Transverse colon (tissue), 4 donors: ENCODE data around the gene FOXR2. TPM values are rescaled to one million over a fixed set of nuclear protein-coding genes. Genes with fewer than 3 reads are reported as not detected.

Experiments used
- DNase-seq: peaks from one replicate; pipeline ENCODE4 v3.0.0-alpha.2; 2019
- H3K27ac ChIP-seq, 4 donors: fragments of 200-600 bp; sonication (generic); 2 replicates each; pipeline ENCODE4 v1.5.1; 2016 to 2018; ENCODE audit warnings: inconsistent platforms in 4 of 4
- H3K27me3 ChIP-seq: fragments of 200-600 bp; sonication (generic); 2 replicates; pipeline ENCODE4 v1.5.1; 2017; ENCODE audit warnings: inconsistent platforms
- H3K36me3 ChIP-seq, 4 donors: fragments of 200-600 bp; sonication (generic); 2 replicates each; pipeline ENCODE4 v1.5.1; 2017 to 2019; ENCODE audit warnings: inconsistent platforms in 4 of 4
- H3K4me1 ChIP-seq, 4 donors: fragments of 200-600 bp; sonication (generic); 2 replicates each; pipeline ENCODE4 v1.5.1; 2017 to 2020; ENCODE audit warnings: inconsistent platforms in 4 of 4
- H3K4me3 ChIP-seq, 4 donors: fragments of 200-600 bp; sonication (generic); 1 replicate in 1 of 4; 2 replicates in 3 of 4; pipeline versions ENCODE4 v1.5.1 to v1.6.1; 2017 to 2019; ENCODE audit warnings: inconsistent platforms in 4 of 4
- H3K9me3 ChIP-seq, 2 donors: fragments of 200-600 bp; sonication (generic); 2 replicates each; pipeline ENCODE4 v1.5.1; 2017 to 2019; ENCODE audit warnings: inconsistent platforms in 2 of 2
- EP300 ChIP-seq: sonication (generic); formaldehyde crosslinking; IDR thresholded peaks from one replicate; pipeline ENCODE4 v1.6.1; 2017; ENCODE audit warnings: antibody characterized with exemption, low read depth
- POLR2A ChIP-seq: fragments of 450-650 bp; IDR thresholded peaks from one replicate; pipeline ENCODE4 v1.6.1; 2016; ENCODE audit warnings: antibody characterized with exemption, mild to moderate bottlenecking, moderate library complexity
- POLR2AphosphoS5 ChIP-seq, 3 donors: sonication (generic); formaldehyde crosslinking; IDR thresholded peaks; one replicate each; pipeline ENCODE4 v1.6.1; 2016; ENCODE audit warnings: antibody characterized with exemption in 3 of 3
- WGBS, 2 donors: methylation state at CpG; one replicate each; pipeline ENCODE4 v1.1.5; 2018; ENCODE audit warnings: low coverage in 1 of 2; 5-methylcytosine and 5-hydroxymethylcytosine counted together
- in situ Hi-C, 4 donors: fragments of 200-750 bp; cut with MboI; loops; one replicate each; pipeline versions ENCODE4 v1.15.0 to v1.15.1; 2017; ENCODE audit warnings: low sequenced_read_pairs in 3 of 4, low pct_ligation_motif_present in 1 of 4, low pct_unique_long_range_greater_than_20kb in 1 of 4
- intact Hi-C: fragments of 100-400 bp; cut with DNase I; formaldehyde crosslinking; loops from one replicate; pipeline ENCODE4 v1.15.1; 2023; ENCODE audit warnings: low total_unique reads
- small RNA-seq, 4 donors: library from RNA; depleted of rRNA; stranded (forward); fragments of <200 nt; gene quantifications; one replicate each; pipeline ENCODE3, GENCODE V24; 2016
- total RNA-seq, 4 donors: library from RNA; depleted of rRNA; stranded (reverse); fragments of >200 nt; gene quantifications; one replicate each; pipeline ENCODE4 v1.1.0, GENCODE V29; 2016
- TF ChIP-seq, protein P1 (sequence below), 5 experiments: fragments of 200-600 bp in 3 of 5; fragments of 450-650 bp in 2 of 5; sonication (generic) in 3 of 5; IDR thresholded peaks; 1 replicate in 2 of 5; 2 replicates in 3 of 5; pipeline ENCODE4 v1.5.1; 2016 to 2017; ENCODE audit warnings: antibody characterized with exemption in 5 of 5, inconsistent platforms in 3 of 5, mild to moderate bottlenecking in 2 of 5, moderate library complexity in 1 of 5

Gene FOXR2
- total RNA-seq, 4 donors from 2014 or later: not detected

DNA sequence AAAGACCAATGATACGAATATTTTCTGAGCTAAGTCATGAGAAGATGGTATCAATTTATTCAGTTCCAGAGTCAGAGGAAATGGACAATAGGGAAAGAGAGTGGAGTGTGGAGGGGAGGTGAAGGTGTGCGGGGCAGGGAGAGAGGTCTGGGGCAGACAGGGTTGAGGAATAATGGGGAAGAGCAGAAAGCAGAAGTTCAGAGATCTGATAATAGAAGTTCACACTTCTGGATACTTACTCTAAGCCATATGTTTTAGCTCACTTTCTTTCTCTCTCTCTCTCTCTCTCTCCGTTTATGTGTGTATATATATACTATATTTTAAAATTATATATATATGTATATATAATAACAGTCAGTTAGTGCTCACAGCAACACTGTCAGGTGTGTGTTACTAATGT lies 40.4 kb downstream of the FOXR2 start:
- in situ Hi-C loops (no loop called here), intact Hi-C loops (no loop called here)
- no peak for DNase-seq
- H3K36me3 ChIP-seq: no peaks in the 10 kb centered on the region
- H3K4me1 ChIP-seq: no peaks in the 10 kb centered on the region
- no peaks in the 10 kb centered on the region for H3K27me3 ChIP-seq
- H3K27ac ChIP-seq: no peak overlapping the region
- 54 to 56% methylated on average over 2 to 3 of the region's 3 CpGs for WGBS, 2 donors
- TF ChIP-seq POLR2A (no peak), EP300 (no peak), POLR2AphosphoS5 (IDR thresholded peaks at IDR 0.05) (no peak)
- TF ChIP-seq, protein P1, sequence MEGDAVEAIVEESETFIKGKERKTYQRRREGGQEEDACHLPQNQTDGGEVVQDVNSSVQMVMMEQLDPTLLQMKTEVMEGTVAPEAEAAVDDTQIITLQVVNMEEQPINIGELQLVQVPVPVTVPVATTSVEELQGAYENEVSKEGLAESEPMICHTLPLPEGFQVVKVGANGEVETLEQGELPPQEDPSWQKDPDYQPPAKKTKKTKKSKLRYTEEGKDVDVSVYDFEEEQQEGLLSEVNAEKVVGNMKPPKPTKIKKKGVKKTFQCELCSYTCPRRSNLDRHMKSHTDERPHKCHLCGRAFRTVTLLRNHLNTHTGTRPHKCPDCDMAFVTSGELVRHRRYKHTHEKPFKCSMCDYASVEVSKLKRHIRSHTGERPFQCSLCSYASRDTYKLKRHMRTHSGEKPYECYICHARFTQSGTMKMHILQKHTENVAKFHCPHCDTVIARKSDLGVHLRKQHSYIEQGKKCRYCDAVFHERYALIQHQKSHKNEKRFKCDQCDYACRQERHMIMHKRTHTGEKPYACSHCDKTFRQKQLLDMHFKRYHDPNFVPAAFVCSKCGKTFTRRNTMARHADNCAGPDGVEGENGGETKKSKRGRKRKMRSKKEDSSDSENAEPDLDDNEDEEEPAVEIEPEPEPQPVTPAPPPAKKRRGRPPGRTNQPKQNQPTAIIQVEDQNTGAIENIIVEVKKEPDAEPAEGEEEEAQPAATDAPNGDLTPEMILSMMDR (IDR thresholded peaks at IDR 0.05): no peak
- no peak overlapping the region for H3K4me3 ChIP-seq
- H3K9me3 ChIP-seq: no peaks in the 10 kb centered on the region

DNA sequence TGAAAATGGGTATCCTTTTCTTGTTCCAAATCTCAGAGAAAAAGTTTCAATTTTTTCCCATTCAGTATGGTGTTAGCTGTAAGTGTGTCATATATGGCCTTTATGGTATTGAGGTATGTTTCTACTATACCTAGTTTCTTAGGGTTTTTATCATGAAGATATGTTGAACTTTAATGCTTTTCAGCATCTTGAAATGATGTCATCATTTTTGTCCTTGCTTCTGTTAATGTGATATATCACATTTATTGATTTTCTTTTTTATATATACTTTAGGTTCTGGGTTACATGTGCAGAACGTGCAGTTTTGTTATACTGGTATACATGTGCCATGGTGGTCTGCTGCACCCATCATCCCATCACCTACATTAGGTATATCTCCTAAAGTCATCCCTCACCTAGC lies 44.9 kb downstream of the FOXR2 start:
- in situ Hi-C loops: no loop called here
- Histone ChIP-seq H3K4me1 (no peaks in the 10 kb centered on the region), H3K36me3 (no peaks in the 10 kb centered on the region), H3K27ac (no peak overlapping the region), H3K27me3 (no peaks in the 10 kb centered on the region), H3K9me3 (no peaks in the 10 kb centered on the region), H3K4me3 (no peak overlapping the region)
- TF ChIP-seq POLR2A: no peak
- TF ChIP-seq, protein P1 (IDR thresholded peaks at IDR 0.05): no peak
- TF ChIP-seq EP300: no peak
- TF ChIP-seq POLR2AphosphoS5 (IDR thresholded peaks at IDR 0.05): no peak
- DNase-seq: no peak
- 67% methylated on average over 1 of the region's 1 CpG; no CpG with 5 or more reads in 1 of the 2 donors for WGBS, 2 donors
- intact Hi-C loops: no loop called here

Small RNA genes within 50 kb of the gene (small RNA-seq; reads per million reads assigned to genes)
- gene RF00019: 0 reads per million in 4 donors

Other genes starting within 250 kb of the FOXR2 start
- 10 to 100 TPM in 1 of 4 donors, 1 to 10 TPM in 3; 3.0 to 10.6 (median 7.1) TPM for gene MAGEH1, start 171.3 kb upstream of the FOXR2 start, total RNA-seq
- under 1 TPM in 2 of 4 donors, not detected in 2; 0.64 to 0.68 TPM for gene USP51, start 133.6 kb upstream of the FOXR2 start, total RNA-seq
- gene RRAGB, start 94.3 kb downstream of the FOXR2 start, total RNA-seq: 10 to 100 TPM in 2 of 4 donors, 1 to 10 TPM in 2; 2.2 to 16.7 (median 8.9) TPM